Measurements from ENCODE around the gene OR5K2. TPM values are rescaled to one million over a fixed set of nuclear protein-coding genes. Genes with fewer than 3 reads are reported as not detected.
A peak's percentile ranks its signal among the peaks of the same experiment; 100 is the strongest.

Gene OR5K2
- total RNA-seq, 1 donor from 2014 or later = not detected

GRCh38 chr3:98528474-98529346 lies 31.2 kb downstream of the OR5K2 start:
- ATAC-seq (ENCODE audit: low read depth) (no peak), DNase-seq (no peak)
- intact Hi-C loops (cut with micrococcal nuclease) = no loop called here
- H3K4me3 Mint-ChIP-seq = no peak overlapping the region
- POLR2A ChIA-PET = no interaction called here
- CTCF ChIA-PET = no interaction called here
- no peaks in the 10 kb centered on the region for H3K36me3 Mint-ChIP-seq (ENCODE audit: low read depth)
- no peak for TF ChIP-seq CTCF (IDR thresholded peaks at IDR 0.05)
- peaks cover 24% of the 10 kb centered on the region for H3K4me1 Mint-ChIP-seq
- no peaks in the 10 kb centered on the region for H3K9me3 Mint-ChIP-seq
- no peaks in the 10 kb centered on the region for H3K27me3 Mint-ChIP-seq
- H3K27ac Mint-ChIP-seq = no peak overlapping the region

DNA sequence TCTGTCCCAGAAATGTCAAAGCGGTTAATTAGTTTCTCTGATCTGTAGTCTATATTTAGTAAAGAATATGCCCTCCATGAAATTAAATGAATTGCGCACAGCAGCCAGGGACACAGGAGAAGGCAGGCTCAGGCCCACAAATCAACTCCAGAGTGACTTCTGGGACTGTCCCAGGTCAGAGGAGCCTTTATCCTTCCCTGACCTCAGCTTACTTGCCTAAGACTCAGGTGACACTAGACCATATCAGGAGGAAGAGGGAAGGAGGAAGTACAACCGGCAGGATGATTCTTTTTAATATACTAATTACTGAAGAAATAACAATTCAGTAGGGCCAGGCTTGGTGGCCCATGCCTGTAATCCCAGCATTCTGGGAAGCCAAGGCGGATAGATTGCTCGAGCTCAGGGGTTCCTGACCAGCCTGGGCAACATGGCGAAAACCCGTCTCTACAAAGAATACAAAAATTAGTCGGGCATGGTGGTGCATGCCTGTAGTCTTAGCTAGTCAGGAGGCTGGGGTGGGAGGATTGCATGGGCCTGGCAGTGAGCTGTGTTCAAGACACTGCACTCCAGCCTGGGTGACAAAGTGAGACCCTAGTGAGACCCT lies 32.5 kb downstream of the OR5K2 start:
- no peak for ATAC-seq (ENCODE audit: low read depth)
- no peak for TF ChIP-seq CTCF (IDR thresholded peaks at IDR 0.05)
- H3K9me3 Mint-ChIP-seq = no peaks in the 10 kb centered on the region
- H3K27ac Mint-ChIP-seq = no peak overlapping the region
- no peaks in the 10 kb centered on the region for H3K27me3 Mint-ChIP-seq
- intact Hi-C loops (cut with micrococcal nuclease) = no loop called here
- H3K36me3 Mint-ChIP-seq (ENCODE audit: low read depth) = no peaks in the 10 kb centered on the region
- DNase-seq = no peak
- peaks cover 24% of the 10 kb centered on the region for H3K4me1 Mint-ChIP-seq
- POLR2A ChIA-PET = interaction anchor here (1.0 kb wide), 1 partner anchor 64 kb away, joined by 3 read pairs; the partner anchor contains the start of gene CPOX
- CTCF ChIA-PET = no interaction called here
- no peak overlapping the region for H3K4me3 Mint-ChIP-seq

DNA sequence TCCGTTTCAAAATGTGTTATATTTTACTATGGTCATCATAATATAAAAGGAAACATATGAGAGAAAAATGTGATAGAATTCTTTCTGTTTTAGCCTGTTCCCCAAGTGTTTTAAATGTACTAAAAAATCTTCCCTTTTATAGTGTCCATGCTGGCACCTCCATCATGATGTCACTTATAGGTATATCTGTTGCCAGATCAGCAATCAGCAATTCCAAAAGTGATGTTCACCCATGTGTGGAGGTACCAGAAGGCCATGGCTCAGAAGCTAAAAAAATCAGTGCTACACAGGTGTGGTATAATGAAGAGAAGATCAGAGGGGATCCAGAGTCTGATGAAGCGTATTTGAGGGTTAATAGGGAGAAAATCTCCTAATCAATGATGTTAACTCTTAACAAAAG lies 33.2 kb downstream of the OR5K2 start:
- Mint-ChIP-seq H3K4me3 (no peak overlapping the region), H3K4me1 (peaks cover 22% of the 10 kb centered on the region), H3K27me3 (no peaks in the 10 kb centered on the region), H3K27ac (no peak overlapping the region), H3K36me3 (ENCODE audit: low read depth) (no peaks in the 10 kb centered on the region), H3K9me3 (no peaks in the 10 kb centered on the region)
- no peak for DNase-seq
- ChIA-PET POLR2A (no interaction called here), CTCF (no interaction called here)
- no peak for TF ChIP-seq CTCF (IDR thresholded peaks at IDR 0.05)
- intact Hi-C loops (cut with micrococcal nuclease) = no loop called here
- no peak for ATAC-seq (ENCODE audit: low read depth)

- ChIA-PET POLR2A (interaction anchor here (1.0 to 2.1 kb wide), 3 partner anchors 9 to 32 kb away, joined by 3 to 11 read pairs (median 7); partner anchors contain the start of gene CLDND1), CTCF (no interaction called here)
- no peaks in the 10 kb centered on the region for H3K9me3 Mint-ChIP-seq
- DNase-seq (no peak), ATAC-seq (ENCODE audit: low read depth) (peak; percentile 23)
- H3K36me3 Mint-ChIP-seq (ENCODE audit: low read depth) = no peaks in the 10 kb centered on the region
- no peak for TF ChIP-seq CTCF (IDR thresholded peaks at IDR 0.05)
- H3K27ac Mint-ChIP-seq = peak within 1 kb of the TSS; percentile 27
- H3K4me3 Mint-ChIP-seq = peak within 1 kb of the TSS; percentile 65
- intact Hi-C loops (cut with micrococcal nuclease) = no loop called here
- peaks cover 26% of the 10 kb centered on the region for H3K4me1 Mint-ChIP-seq
- H3K27me3 Mint-ChIP-seq = no peaks in the 10 kb centered on the region
These were observed 34.3 kb downstream of the OR5K2 start, which contains the start of gene GPR15 for GRCh38 chr3:98531622-98532274. TSS of gene GPR15 (plus strand) at chr3:98531978. CDS start at chr3:98532034, 56 bp downstream.

GRCh38 chr3:98532275-98532637 lies 34.8 kb downstream of the OR5K2 start:
- peak overlapping the region; percentile 65 for H3K4me3 Mint-ChIP-seq
- DNase-seq (no peak), ATAC-seq (ENCODE audit: low read depth) (no peak)
- peaks cover 29% of the 10 kb centered on the region for H3K4me1 Mint-ChIP-seq
- no peaks in the 10 kb centered on the region for H3K27me3 Mint-ChIP-seq
- CTCF ChIA-PET = no interaction called here
- intact Hi-C loops (cut with micrococcal nuclease) = no loop called here
- H3K27ac Mint-ChIP-seq = peak overlapping the region; percentile 27
- no peaks in the 10 kb centered on the region for H3K9me3 Mint-ChIP-seq
- no peaks in the 10 kb centered on the region for H3K36me3 Mint-ChIP-seq (ENCODE audit: low read depth)
- POLR2A ChIA-PET = interaction anchor here (1.0 to 2.1 kb wide), 4 partner anchors 10 to 32 kb away, joined by 3 to 11 read pairs (median 5); partner anchors contain the start of gene CLDND1
- no peak for TF ChIP-seq CTCF (IDR thresholded peaks at IDR 0.05)
